NB4 (cell line): ENCODE results near the gene ATP9B.

Experiments used
- DNase-seq: peaks from one replicate; pipeline ENCODE4 v3.0.0; 2010; ENCODE audit warnings: low read depth
- H3K4me3 ChIP-seq: one replicate; pipeline ENCODE4 v1.5.1; 2011; ENCODE audit warnings: mild to moderate bottlenecking, low read depth, low read length, moderate library complexity
- CTCF ChIP-seq: IDR thresholded peaks from one replicate; pipeline ENCODE4 v1.5.1; 2012; ENCODE audit warnings: low read depth, low read length
- MAX ChIP-seq: IDR thresholded peaks from 2 replicates; pipeline ENCODE4 v1.6.1; 2011; ENCODE audit warnings: low read depth, low read length
- MYC ChIP-seq: IDR thresholded peaks from 2 replicates; pipeline ENCODE4 v1.6.1; 2011; ENCODE audit warnings: low read depth, low read length
- POLR2A ChIP-seq: IDR thresholded peaks from 2 replicates; pipeline ENCODE4 v1.6.1; 2011; ENCODE audit warnings: mild to moderate bottlenecking; ENCODE audit not compliant: insufficient read length; ENCODE audit errors: extremely low read depth

The ATP9B gene

GRCh38 chr18:79397247-79397829 lies 328.1 kb downstream of the ATP9B start:
- no peak overlapping the region for H3K4me3 ChIP-seq
- DNase-seq, result no peak
- TF ChIP-seq MAX, result no peak
- no peak for TF ChIP-seq POLR2A
- TF ChIP-seq MYC, result no peak
- no peak for TF ChIP-seq CTCF

- no peak for DNase-seq
- no peak for TF ChIP-seq POLR2A
- no peak for TF ChIP-seq MAX
- TF ChIP-seq MYC, result no peak
- TF ChIP-seq CTCF, result no peak
- no peak overlapping the region for H3K4me3 ChIP-seq
Measured at GRCh38 chr18:79397830-79398761, 328.9 kb downstream of the ATP9B start.

- TF ChIP-seq POLR2A (no peak), MYC (no peak), MAX (no peak)
- no peak for DNase-seq
- no peak overlapping the region for H3K4me3 ChIP-seq
Measured at GRCh38 chr18:79399275-79400081, 330.3 kb downstream of the ATP9B start.

- H3K4me3 ChIP-seq, result no peak overlapping the region
- TF ChIP-seq MAX (no peak), MYC (no peak), CTCF (no peak), POLR2A (no peak)
- DNase-seq, result no peak
Measured at GRCh38 chr18:79400091-79400590, 330.9 kb downstream of the ATP9B start.

GRCh38 chr18:79400591-79401381 lies 331.6 kb downstream of the ATP9B start:
- no peak for DNase-seq
- H3K4me3 ChIP-seq, result no peak overlapping the region
- TF ChIP-seq MAX, result no peak
- no peak for TF ChIP-seq MYC
- TF ChIP-seq POLR2A, result no peak
- TF ChIP-seq CTCF, result no peak
